HG03064 (cell line): ENCODE measurements around the gene TAF15.
A peak's percentile ranks its signal among the peaks of the same experiment; 100 is the strongest.

Source experiments
- ATAC-seq: cut with Tn5 transposase; IDR thresholded peaks from one replicate; pipeline ENCODE4 v1.9.1; 2021; ENCODE audit warnings: low read depth; ENCODE audit not compliant: unreplicated experiment

TAF15 gene

GRCh38 chr17:35808962-35809854 lies at the start of gene TAF15:
TSS of gene TAF15 (plus strand) at chr17:35809484. CDS start at chr17:35809570, 86 bp downstream.
- peak; percentile 86 for ATAC-seq

DNA sequence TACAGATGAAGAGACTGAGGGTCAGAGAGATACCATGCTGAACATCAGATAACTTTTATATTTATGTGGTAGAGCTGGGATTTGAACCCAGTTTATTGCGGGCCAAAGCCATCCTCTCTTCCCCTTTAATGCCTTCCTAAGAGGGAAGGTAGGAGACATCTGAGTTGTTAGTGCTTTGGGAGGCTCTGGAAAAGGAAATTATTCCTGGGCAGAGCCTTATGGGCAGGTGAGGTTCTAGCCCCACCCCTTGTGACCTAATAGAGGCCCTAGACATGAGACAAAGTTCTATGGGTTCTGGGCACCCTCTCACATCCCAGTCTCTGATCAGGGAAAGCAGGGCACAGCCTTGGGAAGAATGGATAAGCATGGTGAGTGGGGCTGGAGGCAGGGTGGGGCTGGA lies 48.7 kb upstream of the TAF15 start, which contains the start of gene C17orf50:
C17orf50 (plus strand) TSS at position 301 of the 400 bp plus-strand sequence; CDS start at position 356, 55 bp downstream.
- no peak for ATAC-seq

GRCh38 chr17:35761601-35762000 lies 47.7 kb upstream of the TAF15 start:
- no peak for ATAC-seq

GRCh38 chr17:35763767-35764122 lies 45.5 kb upstream of the TAF15 start:
- no peak for ATAC-seq

DNA sequence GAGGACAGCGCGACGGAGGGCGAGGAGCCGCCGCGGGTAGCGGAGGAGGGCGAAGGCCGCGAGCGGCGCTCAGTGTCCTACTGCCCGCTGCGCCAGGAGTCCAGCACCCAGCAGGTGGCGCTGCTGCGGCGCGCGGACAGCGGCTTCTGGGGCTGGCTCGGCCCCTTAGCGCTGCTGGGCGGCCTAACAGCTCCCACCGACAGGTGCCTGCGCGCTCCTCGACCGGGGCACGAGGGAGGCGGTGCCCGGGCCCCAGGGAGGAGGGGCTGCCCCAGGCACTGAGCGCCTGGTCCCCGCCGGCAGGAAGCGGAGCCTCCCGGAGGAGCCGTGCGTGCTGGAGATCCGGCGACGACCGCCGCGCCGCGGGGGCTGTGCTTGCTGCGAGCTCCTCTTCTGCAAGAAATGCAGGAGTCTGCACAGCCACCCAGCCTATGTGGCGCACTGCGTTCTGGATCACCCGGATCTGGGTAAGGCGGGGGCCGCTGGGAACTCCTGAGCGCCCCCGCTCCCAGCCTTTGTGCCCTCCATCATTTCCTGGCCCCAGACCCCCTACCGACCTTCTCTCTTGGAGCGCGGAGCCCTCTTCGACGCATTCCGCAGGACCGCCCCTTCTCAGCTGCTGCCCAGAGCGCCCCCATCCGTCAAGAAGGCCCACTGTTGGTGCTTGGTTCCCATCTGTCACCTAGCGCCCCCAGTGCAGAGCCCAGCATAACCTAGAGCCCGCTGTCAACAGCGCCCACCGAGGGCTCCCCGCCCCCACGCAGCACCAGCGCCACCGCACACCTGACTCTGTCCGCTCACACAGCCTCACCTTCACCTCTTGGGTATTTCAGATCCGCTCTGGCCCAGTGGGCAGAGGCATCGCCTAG lies 44.9 kb upstream of the TAF15 start:
- peak; percentile 83 for ATAC-seq

DNA sequence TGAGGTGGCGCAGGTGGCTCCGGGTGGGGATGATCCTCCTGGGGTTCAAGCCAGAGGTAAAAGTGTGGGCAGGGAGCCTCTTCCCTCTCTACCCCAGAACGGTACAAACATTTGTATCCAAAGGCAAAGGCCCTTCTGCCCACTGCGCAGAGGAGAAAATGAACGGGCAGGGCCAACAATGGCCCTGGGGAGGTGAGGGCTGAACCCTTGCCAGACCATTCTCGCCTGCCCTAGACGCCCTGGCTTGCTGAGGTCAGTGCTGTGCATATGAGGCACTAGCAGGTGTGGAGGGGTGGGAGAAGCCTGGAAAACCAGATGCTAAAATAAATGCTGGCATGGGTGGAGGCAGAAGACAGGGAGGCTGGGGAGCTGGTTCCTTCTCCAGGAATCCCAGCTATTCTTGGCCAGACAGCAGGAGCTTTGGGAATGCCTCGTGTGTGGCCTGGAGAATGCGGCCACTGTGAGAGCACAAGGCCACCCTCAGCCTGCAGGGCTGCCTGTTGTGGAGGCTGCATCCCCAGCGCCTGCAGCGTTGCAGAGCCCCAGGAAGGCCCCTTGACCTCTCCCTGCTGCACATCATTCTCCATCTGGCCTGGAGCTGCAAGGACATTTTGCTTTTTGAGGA lies 44.1 kb upstream of the TAF15 start:
- ATAC-seq, result no peak

DNA sequence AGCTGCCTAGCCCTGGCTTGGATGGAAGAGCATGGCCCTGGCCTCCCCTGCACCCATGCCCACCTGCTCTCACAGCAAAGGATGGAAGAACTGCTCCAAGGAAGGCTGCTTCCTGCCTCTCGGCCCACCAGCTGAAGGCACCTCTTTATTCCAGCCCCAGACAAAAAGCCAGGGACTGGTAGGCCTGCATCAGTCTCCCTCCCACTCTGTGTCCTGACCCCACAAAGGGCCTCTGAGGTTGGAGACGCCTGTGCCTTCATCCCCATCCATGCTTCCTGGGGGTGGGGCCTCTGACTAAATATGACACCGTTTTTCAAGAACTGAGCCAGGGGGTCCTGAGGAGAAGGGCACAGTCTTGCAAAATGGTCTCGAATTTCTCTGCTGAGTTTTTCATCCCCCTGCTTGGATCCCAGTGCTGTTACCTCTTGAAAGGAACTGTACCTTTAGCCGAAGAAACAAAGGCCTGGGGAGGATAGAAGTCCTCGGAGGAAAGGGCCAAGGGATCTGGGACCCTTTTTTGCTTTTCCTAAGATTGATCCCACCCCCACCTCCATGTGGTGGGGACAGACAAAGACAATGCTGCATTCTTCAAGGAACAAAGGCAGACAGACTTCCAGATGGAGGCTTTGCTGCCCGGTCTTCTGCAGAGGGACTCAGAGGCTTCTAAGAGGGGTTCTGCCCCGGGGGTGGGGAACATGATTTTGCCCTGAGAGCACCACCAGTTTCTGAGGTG lies 43.4 kb upstream of the TAF15 start:
- ATAC-seq, result no peak

DNA sequence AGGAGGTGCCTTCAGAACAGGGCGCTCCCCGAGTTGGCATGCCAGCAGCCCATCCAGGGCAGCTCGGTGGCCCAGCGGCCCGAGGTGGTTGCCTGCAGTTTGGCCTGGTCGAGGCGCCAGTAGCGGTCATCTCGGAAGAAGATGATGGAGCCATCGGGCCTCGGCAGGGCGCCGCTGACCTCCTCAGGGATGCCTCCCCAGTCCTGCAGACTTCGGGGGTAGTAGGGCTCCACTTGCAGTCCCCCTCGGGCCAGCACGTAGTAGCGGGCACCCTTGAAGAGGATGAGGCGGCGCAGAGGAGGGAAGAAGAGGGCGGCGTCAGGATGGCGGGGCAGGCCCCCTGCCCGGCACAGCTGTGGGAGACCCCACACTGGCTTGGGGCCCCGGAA lies 42.8 kb upstream of the TAF15 start:
- no peak for ATAC-seq

- ATAC-seq, result no peak
Observed at GRCh38 chr17:35766903-35767510, 42.3 kb upstream of the TAF15 start.

DNA sequence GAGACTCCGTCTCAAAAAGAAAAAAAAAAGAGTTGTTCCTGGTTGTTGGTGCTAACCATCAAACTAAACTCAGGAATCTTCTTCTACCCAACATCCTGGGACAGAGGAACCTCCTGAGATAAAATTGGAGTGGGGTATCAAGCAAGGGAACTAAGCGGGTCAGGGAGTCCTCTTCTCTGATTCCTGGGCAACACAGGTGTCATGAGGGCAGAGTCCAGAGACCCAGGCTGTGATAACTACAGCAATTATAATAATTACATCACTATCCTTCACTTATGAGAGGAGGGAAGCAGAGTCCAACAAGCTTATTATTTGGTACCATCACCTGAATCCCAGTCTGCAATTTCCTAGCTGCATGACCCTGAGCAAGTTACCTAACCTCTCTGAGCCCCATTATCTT lies 40.5 kb upstream of the TAF15 start:
- no peak for ATAC-seq

DNA sequence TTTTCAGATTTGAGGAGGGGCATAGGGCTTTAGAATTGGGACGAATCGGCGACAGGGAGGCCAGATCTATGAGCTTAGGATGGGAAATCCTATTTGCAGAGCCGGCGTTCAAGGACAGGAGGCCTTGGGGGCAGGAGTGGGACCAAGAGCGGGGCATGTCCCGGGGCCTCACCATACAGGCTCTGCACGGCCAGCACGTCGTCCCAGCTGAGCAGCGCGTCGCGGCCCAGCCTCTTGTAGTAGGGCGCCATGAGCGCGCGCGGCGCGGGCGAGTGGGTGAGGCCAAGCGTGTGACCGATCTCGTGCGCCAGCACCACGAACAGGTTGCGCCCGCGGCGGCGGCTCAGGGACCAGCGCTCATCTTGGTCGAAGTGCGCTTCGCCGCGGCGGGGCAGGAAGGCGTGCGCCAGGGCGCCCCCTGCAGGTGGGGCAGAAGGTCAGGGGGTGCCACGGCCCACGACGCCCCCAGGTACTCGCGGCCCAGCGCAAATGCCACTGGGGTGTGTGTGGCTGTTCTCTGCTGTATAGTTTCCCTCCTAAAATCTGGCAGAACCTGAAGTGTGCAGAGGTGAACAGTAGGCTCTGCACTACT lies 39.3 kb upstream of the TAF15 start:
- no peak for ATAC-seq

GRCh38 chr17:35773129-35773528 lies 36.2 kb upstream of the TAF15 start:
- ATAC-seq, result no peak

GRCh38 chr17:35773679-35774425 lies 35.4 kb upstream of the TAF15 start:
- ATAC-seq, result no peak

DNA sequence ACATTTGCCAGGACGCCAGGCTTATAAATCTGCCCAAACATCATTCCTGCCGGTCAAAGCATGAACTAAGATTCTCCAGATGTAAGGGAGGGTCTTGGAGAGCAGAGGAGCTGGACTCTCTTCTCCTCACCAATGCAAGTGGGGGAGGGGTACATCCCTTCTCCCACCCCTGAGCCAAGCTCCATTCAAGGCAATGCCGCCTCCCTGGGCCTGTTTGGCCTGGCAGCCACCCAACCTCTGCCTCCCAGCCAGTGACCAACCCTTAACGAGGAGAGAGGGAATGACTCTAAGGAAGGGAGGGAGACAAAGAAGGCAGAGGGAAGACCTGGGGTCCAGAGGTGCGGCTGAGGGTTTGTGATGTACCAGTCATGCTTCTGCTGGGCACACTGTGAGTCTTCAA lies 34.8 kb upstream of the TAF15 start:
- no peak for ATAC-seq

- no peak for ATAC-seq
Observed at GRCh38 chr17:35775039-35775438, 34.2 kb upstream of the TAF15 start.

GRCh38 chr17:35775583-35775982 lies 33.7 kb upstream of the TAF15 start:
- no peak for ATAC-seq

GRCh38 chr17:35778641-35779196 lies 30.6 kb upstream of the TAF15 start:
- no peak for ATAC-seq

DNA sequence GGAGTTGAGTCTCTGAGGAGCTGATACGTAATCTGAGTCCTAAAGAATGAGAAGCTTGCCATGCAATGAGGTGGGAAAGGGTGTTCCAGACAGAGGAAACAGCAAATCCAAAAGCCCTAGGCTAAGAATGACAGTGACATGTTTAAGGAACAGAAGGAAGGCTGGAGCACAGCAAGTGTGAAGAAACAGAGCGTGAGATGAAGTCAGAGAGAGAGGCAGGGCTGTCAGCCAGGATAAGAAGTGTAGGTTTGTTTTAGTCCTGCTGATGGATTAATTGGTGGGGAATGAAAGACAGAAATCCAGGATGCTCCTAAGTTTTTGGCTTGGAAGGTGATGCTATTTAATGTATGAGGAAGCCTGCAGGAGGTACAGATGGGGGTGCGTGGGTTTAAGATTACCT lies 28.3 kb upstream of the TAF15 start:
- ATAC-seq, result no peak

GRCh38 chr17:35784895-35785294 lies 24.4 kb upstream of the TAF15 start:
- ATAC-seq, result no peak
